GM12878 (cell line): ENCODE measurements around the gene CDC42BPB. TPM values are rescaled to one million over a fixed set of nuclear protein-coding genes. Genes with fewer than 3 reads are reported as not detected.

Source experiments
- ATAC-seq: fragments of 200-7000 bp; cut with Tn5 transposase; 3 replicates; pipeline ENCODE4 v1.9.1; 2020; ENCODE audit warnings: mild to moderate bottlenecking, moderate library complexity
- BruUV-seq: library from RNA; stranded (reverse); fragments of 400-500 nt; replicated peaks from 2 replicates; lab custom pipeline; 2021; lab: Mats Ljungman, UMichigan
- CTCF ChIA-PET: fragments of 300-600 bp; sonication (Branson Sonifier 250); formaldehyde crosslinking; extraction: SDS; loops from one replicate; lab custom pipeline; 2021; ENCODE audit warnings: inconsistent platforms; lab: Yijun Ruan, JAX
- POLR2A ChIA-PET: fragments of 350-600 bp; formaldehyde crosslinking; extraction: SDS; loops from one replicate; lab custom pipeline; 2021; ENCODE audit warnings: inconsistent platforms; lab: Charles Lee
- RAD21 ChIA-PET: fragments of 300-600 bp; sonication (Branson Sonifier 250); formaldehyde crosslinking; loops from one replicate; lab custom pipeline; 2023; ENCODE audit warnings: antibody characterized with exemption; ENCODE audit not compliant: unreplicated experiment; lab: Charles Lee
- SMC1A ChIA-PET: fragments of 300-600 bp; sonication (Branson Sonifier 250); formaldehyde crosslinking; loops from one replicate; lab custom pipeline; 2023; ENCODE audit not compliant: unreplicated experiment, uncharacterized antibody; lab: Charles Lee
- DNase-seq: peaks from one replicate; pipeline ENCODE4 v3.0.0-alpha.2; 2011; ENCODE audit warnings: low read depth, low spot score
- FAIRE-seq: peaks from 3 replicates; lab custom pipeline; 2011; peaks lifted over from hg19 to GRCh38; lab: Jason Lieb, UNC
- H2AFZ ChIP-seq: 2 replicates; pipeline ENCODE4 v1.6.0; 2011; ENCODE audit warnings: low read depth, low read length, control low read depth; ENCODE audit not compliant: control insufficient read depth
- H3K27ac ChIP-seq: 2 replicates; pipeline ENCODE4 v1.5.1; 2011; ENCODE audit warnings: control low read depth; ENCODE audit not compliant: control insufficient read depth, insufficient read depth
- H3K27me3 ChIP-seq, 2 experiments: replicated peaks in 1 of 2; 2 replicates each; pipeline versions ENCODE4 v1.6.0 to v1.6.1; 2011; ENCODE audit warnings: low read length in 1 of 2; ENCODE audit not compliant: control insufficient read depth in 2 of 2, insufficient read depth in 2 of 2
- H3K36me3 ChIP-seq, 2 experiments: 2 replicates each; pipeline ENCODE4 v1.5.1; 2011; ENCODE audit warnings: low read length in 1 of 2; ENCODE audit not compliant: control insufficient read depth in 2 of 2, insufficient read depth in 2 of 2
- H3K4me1 ChIP-seq: 2 replicates; pipeline ENCODE4 v1.6.1; 2011; ENCODE audit warnings: mild to moderate bottlenecking, low read length, moderate library complexity, mixed read lengths; ENCODE audit not compliant: control insufficient read depth, insufficient read depth
- H3K4me2 ChIP-seq: 2 replicates; pipeline ENCODE4 v1.6.0; 2011; ENCODE audit warnings: control low read depth; ENCODE audit not compliant: control insufficient read depth, insufficient read depth
- H3K4me3 ChIP-seq: fragments of 200-600 bp; sonication (generic); 2 replicates; pipeline ENCODE4 v1.5.1; 2016
- H3K79me2 ChIP-seq: 2 replicates; pipeline ENCODE4 v1.6.0; 2011; ENCODE audit warnings: low read length; ENCODE audit not compliant: control insufficient read depth, insufficient read depth
- H3K9ac ChIP-seq: 2 replicates; pipeline ENCODE4 v1.8.0; 2011; ENCODE audit warnings: low read length, control low read depth, mixed read lengths; ENCODE audit not compliant: control insufficient read depth, insufficient read depth
- H3K9me3 ChIP-seq: replicated peaks from 3 replicates; pipeline ENCODE4 v1.5.1; 2011; ENCODE audit warnings: mild to moderate bottlenecking, low read length; ENCODE audit not compliant: control insufficient read depth, insufficient read depth
- H4K20me1 ChIP-seq: 2 replicates; pipeline ENCODE4 v1.6.0; 2011; ENCODE audit not compliant: control insufficient read depth, insufficient read depth
- CHD1 ChIP-seq: IDR thresholded peaks from 2 replicates; pipeline ENCODE4 v1.6.1; 2012; ENCODE audit warnings: low read depth, low read length, improper control_type of control experiment
- EED ChIP-seq: sonication (generic); IDR thresholded peaks from 2 replicates; pipeline ENCODE4 v1.6.1; 2016; ENCODE audit warnings: antibody characterized with exemption, low read depth
- ESRRA ChIP-seq: IDR thresholded peaks from 2 replicates; pipeline ENCODE4 v1.6.1; 2012; ENCODE audit warnings: mild to moderate bottlenecking, low read length, improper control_type of control experiment
- HDAC2 ChIP-seq: fragments of 200-600 bp; sonication (generic); IDR thresholded peaks from 2 replicates; pipeline ENCODE4 v1.6.1; 2017
- KAT2A ChIP-seq: conservative IDR thresholded peaks from 2 replicates; pipeline ENCODE4 v1.6.1; 2011; ENCODE audit warnings: low read depth, low read length; ENCODE audit not compliant: control insufficient read depth
- KDM1A ChIP-seq: fragments of 200-600 bp; sonication (generic); IDR thresholded peaks from 2 replicates; pipeline ENCODE4 v1.6.1; 2016; ENCODE audit warnings: borderline replicate concordance
- MLLT1 ChIP-seq: fragments of 450-650 bp; IDR thresholded peaks from 2 replicates; pipeline ENCODE4 v1.6.1; 2016; ENCODE audit warnings: mild to moderate bottlenecking
- PAX5 ChIP-seq: IDR thresholded peaks from 2 replicates; pipeline ENCODE4 v1.6.1; 2011; ENCODE audit warnings: low read depth, low read length, borderline replicate concordance
- PBX3 ChIP-seq: IDR thresholded peaks from 2 replicates; pipeline ENCODE4 v1.6.1; 2011; ENCODE audit warnings: mild to moderate bottlenecking, low read depth, low read length, moderate library complexity; ENCODE audit not compliant: insufficient replicate concordance
- POLR2AphosphoS5 ChIP-seq: IDR thresholded peaks from 2 replicates; pipeline ENCODE4 v1.6.1; 2011; ENCODE audit warnings: mild to moderate bottlenecking, low read length, inconsistent platforms
- RFX5 ChIP-seq: IDR thresholded peaks from 2 replicates; pipeline ENCODE4 v1.6.1; 2011; ENCODE audit warnings: low read depth, low read length, improper control_type of control experiment
- TCF12 ChIP-seq: IDR thresholded peaks from 2 replicates; pipeline ENCODE4 v1.6.1; 2011; ENCODE audit warnings: low read depth, mild to moderate bottlenecking, low read length
- YBX1 ChIP-seq: fragments of 450-650 bp; IDR thresholded peaks from 2 replicates; pipeline ENCODE4 v1.6.1; 2016; ENCODE audit warnings: antibody characterized with exemption
- whole genome bisulfite sequencing: methylation state at CpG from one replicate; pipeline ENCODE4 v1.1.6; 2016; ENCODE audit warnings: low lambda C conversion rate; ENCODE audit not compliant: insufficient replicate concordance, insufficient coverage; ENCODE audit errors: missing lambda C conversion rate; 5-methylcytosine and 5-hydroxymethylcytosine counted together
- in situ Hi-C: fragments of 300-500 bp; cut with MboI; formaldehyde crosslinking; loops from 9 replicates; pipeline ENCODE4 v1.14.3; 2018; ENCODE audit warnings: mixed read lengths
- intact Hi-C: fragments of 100-400 bp; cut with micrococcal nuclease; formaldehyde crosslinking; loops from one replicate; pipeline ENCODE4 v1.14.2; 2022; ENCODE audit not compliant: unreplicated experiment
- polyA plus RNA-seq, 11 experiments: library from polyadenylated mRNA; depleted of rRNA in 4 of 11; unstranded in 6 of 11; stranded (reverse) in 5 of 11; fragments of >200 nt; fragmentation: Nextera tagmentation in 4 of 11; fragmentation: Illumina TruSeq in 1 of 11; extraction: Ambion mirVana in 4 of 11; extraction: Trizol in 1 of 11; gene quantifications; 1 replicate in 1 of 11; 2 replicates in 10 of 11; pipeline versions ENCODE4 v1.2.1 to v1.2.3, GENCODE V29; 2011 to 2016; ENCODE audit warnings: inconsistent platforms in 2 of 11, missing spikeins in 2 of 11, low read depth in 1 of 11
- total RNA-seq, 4 experiments: library from RNA; depleted of rRNA in 3 of 4; stranded (reverse); fragments of >200 nt in 3 of 4; fragmentation: Illumina TruSeq in 1 of 4; extraction: Trizol in 1 of 4; gene quantifications; 2 replicates each; pipeline versions ENCODE4 v1.2.1 to v1.2.3, GENCODE V29; 2013 to 2021
- TF ChIP-seq, protein P1 (sequence below): fragments of 450-650 bp; IDR thresholded peaks from 2 replicates; pipeline ENCODE4 v1.6.1; 2017; ENCODE audit warnings: borderline replicate concordance
- TF ChIP-seq, protein P2 (sequence below): fragments of 450-650 bp; IDR thresholded peaks from 2 replicates; pipeline ENCODE4 v1.6.1; 2016; ENCODE audit warnings: mild to moderate bottlenecking

CDC42BPB gene
- total and polyA plus RNA-seq, 10 of the 15 experiments (the other 5 are each of a cell fraction or from before 2014, with no cell fraction given): 0.42 to 22.1 (median 13.3) TPM

DNA sequence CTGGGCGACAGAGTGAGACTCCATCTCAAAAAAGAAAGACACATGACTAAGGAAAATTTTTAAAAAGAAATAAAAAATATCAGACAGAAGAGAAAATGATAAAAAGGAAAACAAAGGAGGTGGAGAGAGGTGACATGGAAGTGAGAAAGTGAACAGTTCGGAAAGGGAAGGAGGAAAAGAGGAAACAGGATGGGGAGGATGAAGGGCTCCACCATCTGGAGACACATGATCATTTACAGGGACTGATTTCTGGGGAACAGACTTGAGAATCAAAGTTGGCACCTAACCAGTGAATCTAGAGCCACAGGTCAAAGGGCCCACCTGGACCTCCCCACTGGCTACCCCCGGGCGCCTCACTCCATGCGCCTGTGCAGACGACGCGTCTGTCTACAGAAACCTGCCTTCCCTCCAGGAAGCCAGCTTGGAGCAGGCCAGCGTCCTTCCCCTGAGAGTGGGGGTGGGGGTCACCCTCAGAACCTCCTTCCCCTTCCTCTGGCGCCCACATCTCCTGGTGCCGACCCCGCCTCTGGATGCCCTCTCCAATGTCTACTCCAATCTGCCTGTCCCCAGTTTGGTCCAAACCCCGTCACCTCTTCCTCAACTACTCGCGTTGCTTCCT is 74.4 kb downstream of the CDC42BPB start:
- TF ChIP-seq YBX1 (no peak), EED (no peak), PAX5 (no peak), KAT2A (no peak), POLR2AphosphoS5 (no peak), KDM1A (no peak), RFX5 (no peak), MLLT1 (no peak), HDAC2 (no peak), ESRRA (no peak), CHD1 (no peak), PBX3 (no peak), TCF12 (no peak)
- TF ChIP-seq, protein P1, sequence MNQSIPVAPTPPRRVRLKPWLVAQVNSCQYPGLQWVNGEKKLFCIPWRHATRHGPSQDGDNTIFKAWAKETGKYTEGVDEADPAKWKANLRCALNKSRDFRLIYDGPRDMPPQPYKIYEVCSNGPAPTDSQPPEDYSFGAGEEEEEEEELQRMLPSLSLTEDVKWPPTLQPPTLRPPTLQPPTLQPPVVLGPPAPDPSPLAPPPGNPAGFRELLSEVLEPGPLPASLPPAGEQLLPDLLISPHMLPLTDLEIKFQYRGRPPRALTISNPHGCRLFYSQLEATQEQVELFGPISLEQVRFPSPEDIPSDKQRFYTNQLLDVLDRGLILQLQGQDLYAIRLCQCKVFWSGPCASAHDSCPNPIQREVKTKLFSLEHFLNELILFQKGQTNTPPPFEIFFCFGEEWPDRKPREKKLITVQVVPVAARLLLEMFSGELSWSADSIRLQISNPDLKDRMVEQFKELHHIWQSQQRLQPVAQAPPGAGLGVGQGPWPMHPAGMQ: no peak
- TF ChIP-seq, protein P2, sequence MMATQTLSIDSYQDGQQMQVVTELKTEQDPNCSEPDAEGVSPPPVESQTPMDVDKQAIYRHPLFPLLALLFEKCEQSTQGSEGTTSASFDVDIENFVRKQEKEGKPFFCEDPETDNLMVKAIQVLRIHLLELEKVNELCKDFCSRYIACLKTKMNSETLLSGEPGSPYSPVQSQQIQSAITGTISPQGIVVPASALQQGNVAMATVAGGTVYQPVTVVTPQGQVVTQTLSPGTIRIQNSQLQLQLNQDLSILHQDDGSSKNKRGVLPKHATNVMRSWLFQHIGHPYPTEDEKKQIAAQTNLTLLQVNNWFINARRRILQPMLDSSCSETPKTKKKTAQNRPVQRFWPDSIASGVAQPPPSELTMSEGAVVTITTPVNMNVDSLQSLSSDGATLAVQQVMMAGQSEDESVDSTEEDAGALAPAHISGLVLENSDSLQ: no peak
- TF ChIP-seq, all 136 proteins: peak for 0
- Histone ChIP-seq H3K36me3 (peaks cover 12 to 21% of the 10 kb centered on the region in 2 experiments), H3K27ac (no peak overlapping the region), H3K27me3 (no peaks in the 10 kb centered on the region), H3K9ac (no peak overlapping the region), H3K4me3 (no peak overlapping the region), H3K4me1 (peaks cover 15% of the 10 kb centered on the region), H2AFZ (no peak overlapping the region), H4K20me1 (no peaks in the 10 kb centered on the region), H3K79me2 (no peaks in the 10 kb centered on the region), H3K9me3 (no peaks in the 10 kb centered on the region; the same call in 2 of the 3 replicates), H3K4me2 (no peak overlapping the region)
- ATAC-seq (no peak), FAIRE-seq (no peak), DNase-seq (no peak)
- in situ Hi-C loops: no loop called here
- BruUV-seq: no TSS peak
- ChIA-PET SMC1A (no interaction called here), CTCF (no interaction called here), POLR2A (no interaction called here), RAD21 (no interaction called here)
- intact Hi-C loops: no loop called here
- WGBS: 81% methylated on average over 15 of the region's 15 CpGs
